SK-N-SH (cell line): ENCODE data around the gene MACROD1. TPM values are rescaled to one million over a fixed set of nuclear protein-coding genes. Genes with fewer than 3 reads are reported as not detected.

Experiments
- CTCF ChIA-PET: fragments of 300-600, 350-600 bp; formaldehyde crosslinking; extraction: SDS; loops from one replicate; lab custom pipeline; 2021; lab: Yijun Ruan, JAX
- POLR2A ChIA-PET: fragments of 350-600 bp; sonication (Branson Sonifier 250); formaldehyde crosslinking; extraction: SDS; loops from one replicate; lab custom pipeline; 2020; ENCODE audit warnings: antibody characterized with exemption, inconsistent platforms; lab: Yijun Ruan, JAX
- DNase-seq: peaks from one replicate; pipeline ENCODE4 v3.0.0; 2012
- H2AFZ ChIP-seq: fragments of 200-600 bp; sonication (generic); 2 replicates; pipeline ENCODE4 v1.8.1; 2016; ENCODE audit warnings: antibody characterized with exemption, mild to moderate bottlenecking, low read depth
- H3F3A ChIP-seq: fragments of 200-600 bp; sonication (generic); replicated peaks from 2 replicates; pipeline ENCODE3; 2016; ENCODE audit warnings: antibody characterized with exemption, mild to moderate bottlenecking; ENCODE audit not compliant: insufficient read depth
- H3K27ac ChIP-seq, 2 experiments: fragments of 200-500 bp in 1 of 2; fragments of 200-600 bp in 1 of 2; sonication (Bioruptor generic) in 1 of 2; sonication (generic), shearing (Covaris generic) in 1 of 2; 2 replicates each; pipeline versions ENCODE4 v1.5.1 to v1.6.1; 2014 to 2016; ENCODE audit warnings: low read depth in 2 of 2, inconsistent platforms in 1 of 2, low read length in 1 of 2, mild to moderate bottlenecking in 1 of 2, mixed read lengths in 1 of 2
- H3K27me3 ChIP-seq: fragments of 200-600 bp; sonication (generic), shearing (Covaris generic); 2 replicates; pipeline ENCODE4 v1.6.1; 2016; ENCODE audit warnings: mixed run types; ENCODE audit not compliant: insufficient read depth
- H3K36me3 ChIP-seq, 2 experiments: fragments of 200-500 bp in 1 of 2; fragments of 200-600 bp in 1 of 2; sonication (Bioruptor generic) in 1 of 2; sonication (generic) in 1 of 2; replicated peaks in 1 of 2; 2 replicates each; pipeline versions ENCODE3 to v1.5.1; 2014 to 2016; ENCODE audit warnings: low read length in 1 of 2, mild to moderate bottlenecking in 1 of 2; ENCODE audit not compliant: insufficient read depth in 2 of 2, control insufficient read depth in 1 of 2
- H3K4me1 ChIP-seq, 2 experiments: fragments of 200-500 bp in 1 of 2; fragments of 200-600 bp in 1 of 2; sonication (Bioruptor generic) in 1 of 2; sonication (generic), shearing (Covaris generic) in 1 of 2; 2 replicates each; pipeline versions ENCODE4 v1.5.1 to v1.6.1; 2014 to 2016; ENCODE audit warnings: low read depth in 1 of 2, low read length in 1 of 2, mixed run types in 1 of 2; ENCODE audit not compliant: insufficient read depth in 2 of 2, control insufficient read depth in 1 of 2
- H3K4me2 ChIP-seq: fragments of 200-600 bp; sonication (generic), shearing (Covaris generic); 2 replicates; pipeline ENCODE4 v1.6.1; 2017; ENCODE audit warnings: mixed run types
- H3K4me3 ChIP-seq, 2 experiments: fragments of 200-500 bp in 1 of 2; fragments of 200-600 bp in 1 of 2; sonication (Bioruptor generic) in 1 of 2; sonication (generic), shearing (Covaris generic) in 1 of 2; 2 replicates each; pipeline versions ENCODE4 v1.5.1 to v1.8.1; 2014 to 2016; ENCODE audit warnings: low read depth in 2 of 2, inconsistent platforms in 1 of 2, low read length in 1 of 2, mild to moderate bottlenecking in 1 of 2, mixed read lengths in 1 of 2, moderate library complexity in 1 of 2
- H3K79me2 ChIP-seq: fragments of 200-600 bp; sonication (generic); 2 replicates; pipeline ENCODE4 v1.8.1; 2017; ENCODE audit warnings: mild to moderate bottlenecking; ENCODE audit not compliant: insufficient read depth
- H3K9ac ChIP-seq: fragments of 200-600 bp; sonication (generic); 2 replicates; pipeline ENCODE4 v1.6.1; 2017; ENCODE audit warnings: mixed run types
- H3K9me2 ChIP-seq: fragments of 200-600 bp; sonication (generic); 2 replicates; pipeline ENCODE4 v1.6.1; 2017; ENCODE audit warnings: mixed run types
- H3K9me3 ChIP-seq: fragments of 200-600 bp; sonication (generic); 2 replicates; pipeline ENCODE4 v1.6.1; 2017; ENCODE audit warnings: mixed run types, mild to moderate bottlenecking, moderate library complexity
- H4K20me1 ChIP-seq: fragments of 200-600 bp; sonication (generic); 2 replicates; pipeline ENCODE4 v1.6.1; 2017; ENCODE audit warnings: mild to moderate bottlenecking, mixed run types; ENCODE audit not compliant: insufficient read depth
- CTCF ChIP-seq: fragments of 200-600 bp; sonication (generic); IDR thresholded peaks from 2 replicates; pipeline ENCODE4 v1.6.1; 2017; ENCODE audit warnings: antibody characterized with exemption, mild to moderate bottlenecking, moderate library complexity
- ELF1 ChIP-seq: IDR thresholded peaks from 2 replicates; pipeline ENCODE4 v1.4.0; 2012
- FOSL2 ChIP-seq: IDR thresholded peaks from 2 replicates; pipeline ENCODE4 v1.4.0; 2012; ENCODE audit warnings: low read depth, mild to moderate bottlenecking, moderate library complexity, borderline replicate concordance
- FOXJ3 ChIP-seq: sonication (generic); formaldehyde crosslinking; IDR thresholded peaks from 2 replicates; pipeline ENCODE4 v1.5.1; 2020; ENCODE audit warnings: mild to moderate bottlenecking, missing genetic modification reagents
- JUND ChIP-seq: IDR thresholded peaks from 2 replicates; pipeline ENCODE4 v1.4.0; 2012
- MXI1 ChIP-seq: IDR thresholded peaks from 2 replicates; pipeline ENCODE4 v1.6.1; 2012; ENCODE audit warnings: mild to moderate bottlenecking, low read depth, low read length, improper control_type of control experiment
- RCOR1 ChIP-seq: fragments of 150-350 bp; IDR thresholded peaks from 2 replicates; pipeline ENCODE4 v1.6.1; 2017; ENCODE audit warnings: antibody characterized with exemption, low read length
- RFX5 ChIP-seq: IDR thresholded peaks from 2 replicates; pipeline ENCODE4 v1.6.1; 2012; ENCODE audit warnings: mild to moderate bottlenecking, improper control_type of control experiment, low read length
- SMC3 ChIP-seq: IDR thresholded peaks from 2 replicates; pipeline ENCODE4 v1.6.1; 2012; ENCODE audit warnings: low read depth, low read length, improper control_type of control experiment
- TAF1 ChIP-seq: IDR thresholded peaks from 2 replicates; pipeline ENCODE4 v1.6.1; 2012; ENCODE audit warnings: low read depth, mild to moderate bottlenecking, low read length, moderate library complexity, borderline replicate concordance
- TEAD4 ChIP-seq: IDR thresholded peaks from 2 replicates; pipeline ENCODE4 v1.4.0; 2012; ENCODE audit warnings: mild to moderate bottlenecking, borderline replicate concordance; ENCODE audit not compliant: insufficient read depth
- ZBTB33 ChIP-seq: IDR thresholded peaks from 2 replicates; pipeline ENCODE4 v1.4.0; 2012; ENCODE audit warnings: low read depth, borderline replicate concordance
- WGBS: methylation state at CpG from one replicate; pipeline ENCODE4 v1.1.6; 2017; ENCODE audit warnings: low lambda C conversion rate; 5-methylcytosine and 5-hydroxymethylcytosine counted together
- polyA plus RNA-seq, 3 experiments: library from polyadenylated mRNA; depleted of rRNA; stranded (reverse); fragments of >200 nt; gene quantifications; 2 replicates each; pipeline ENCODE4 v1.2.3, GENCODE V29; 2012

The MACROD1 gene
- polyA plus RNA-seq, 1 of the 3 experiments (the other 2 are of a cell fraction) = 49.1 TPM

- no peak overlapping the region; a peak in 1 of 4 replicates for H3K27ac ChIP-seq
- peaks cover 14% of the 10 kb centered on the region for H3F3A ChIP-seq
- ChIA-PET POLR2A (no interaction called here), CTCF (interaction anchor here (1.2 kb wide), 1 partner anchor 35 kb away, joined by 3 read pairs; no protein-coding TSS in a partner anchor)
- no peak overlapping the region for H3K9ac ChIP-seq
- H3K9me3 ChIP-seq = no peaks in the 10 kb centered on the region
- peaks cover 23 to 47% of the 10 kb centered on the region in 2 experiments; a peak in 3 of 4 replicates for H3K4me1 ChIP-seq
- no peak overlapping the region for H2AFZ ChIP-seq
- no peaks in the 10 kb centered on the region for H3K27me3 ChIP-seq
- no peak for DNase-seq
- H3K4me3 ChIP-seq = no peak overlapping the region
- no peaks in the 10 kb centered on the region for H3K9me2 ChIP-seq
- TF ChIP-seq RFX5 (no peak), FOXJ3 (CRISPR knock-in tag) (no peak), ELF1 (no peak), ZBTB33 (no peak), TAF1 (no peak), CTCF (no peak), FOSL2 (no peak)
- TF ChIP-seq, all 33 proteins: peak for 0
- H3K4me2 ChIP-seq = no peak overlapping the region
- H3K36me3 ChIP-seq = no peaks in the 10 kb centered on the region
- 96% methylated on average over 19 of the region's 32 CpGs for WGBS
- no peaks in the 10 kb centered on the region for H4K20me1 ChIP-seq
- H3K79me2 ChIP-seq = no peaks in the 10 kb centered on the region
Observed at GRCh38 chr11:64117763-64118459, 48.0 kb downstream of the MACROD1 start.

GRCh38 chr11:64115531-64116522 lies 50.1 kb downstream of the MACROD1 start:
- TF ChIP-seq SMC3 (no peak), ZBTB33 (no peak), MXI1 (no peak), RFX5 (no peak), TEAD4 (no peak), RCOR1 (no peak), JUND (no peak), CTCF (no peak)
- H3K79me2 ChIP-seq = no peaks in the 10 kb centered on the region
- POLR2A ChIA-PET = no interaction called here

More at GRCh38 chr11:64115531-64116522, 50.1 kb downstream of the MACROD1 start:
- no peaks in the 10 kb centered on the region for H3K27me3 ChIP-seq
- CTCF ChIA-PET = interaction anchor here (0.9 to 1.0 kb wide), 2 partner anchors 28 to 79 kb away, joined by 3 read pairs; no protein-coding TSS in a partner anchor
- no peaks in the 10 kb centered on the region for H3F3A ChIP-seq
- H3K9me3 ChIP-seq = no peaks in the 10 kb centered on the region
- H3K4me2 ChIP-seq = no peak overlapping the region
- H3K4me3 ChIP-seq = no peak overlapping the region
- peaks cover 2 to 38% of the 10 kb centered on the region in 2 experiments; a peak in 3 of 4 replicates for H3K4me1 ChIP-seq
- no peak for DNase-seq
- no peaks in the 10 kb centered on the region for H3K9me2 ChIP-seq
- no peak overlapping the region for H2AFZ ChIP-seq
- 93% methylated on average over 39 of the region's 47 CpGs for WGBS
- no peaks in the 10 kb centered on the region for H3K36me3 ChIP-seq
- no peaks in the 10 kb centered on the region for H4K20me1 ChIP-seq
- no peak overlapping the region for H3K27ac ChIP-seq
- no peak overlapping the region for H3K9ac ChIP-seq
